IMR-90 (cell line): ENCODE data around the gene SLC26A3. TPM values are rescaled to one million over a fixed set of nuclear protein-coding genes. Genes with fewer than 3 reads are reported as not detected.

Experiments
- ATAC-seq: fragments of 200-7000 bp; cut with Tn5 transposase; 2 replicates; pipeline ENCODE4 v1.9.1; 2020; ENCODE audit warnings: low read depth, mild to moderate bottlenecking, moderate library complexity
- BruUV-seq: library from RNA; stranded (reverse); fragments of 400-500 nt; replicated peaks from 2 replicates; lab custom pipeline; 2021; lab: Mats Ljungman, UMichigan
- CTCF ChIA-PET: fragments of 300-600 bp; formaldehyde crosslinking; extraction: SDS; loops from one replicate; lab custom pipeline; 2021; ENCODE audit warnings: antibody characterized with exemption; lab: Yijun Ruan, JAX
- POLR2A ChIA-PET: fragments of 300-600 bp; sonication (Branson Sonifier 250); formaldehyde crosslinking; loops from one replicate; lab custom pipeline; 2022; ENCODE audit warnings: antibody characterized with exemption; ENCODE audit not compliant: unreplicated experiment; lab: Charles Lee
- DNase-seq: peaks from one replicate; pipeline ENCODE4 v3.0.0; 2013
- H2AFZ ChIP-seq: replicated peaks from 2 replicates; pipeline ENCODE3; 2013; ENCODE audit warnings: low read length, mild to moderate bottlenecking; ENCODE audit not compliant: poor library complexity
- H2AK5ac ChIP-seq: 2 replicates; pipeline ENCODE4 v1.6.1; 2013; ENCODE audit warnings: low read depth, low read length, inconsistent platforms
- H2AK9ac ChIP-seq: replicated peaks from 2 replicates; pipeline ENCODE3; 2013; ENCODE audit warnings: mild to moderate bottlenecking, low read depth, low read length, moderate library complexity; ENCODE audit not compliant: poor library complexity
- H2BK120ac ChIP-seq: 2 replicates; pipeline ENCODE4 v1.6.1; 2013; ENCODE audit warnings: low read depth, low read length, inconsistent platforms
- H2BK15ac ChIP-seq: 3 replicates; pipeline ENCODE4 v1.6.1; 2013; ENCODE audit warnings: low read depth, low read length, inconsistent platforms
- H2BK20ac ChIP-seq: 2 replicates; pipeline ENCODE4 v1.6.1; 2013; ENCODE audit warnings: low read depth, mild to moderate bottlenecking, inconsistent platforms, low read length, moderate library complexity
- H2BK5ac ChIP-seq: 2 replicates; pipeline ENCODE4 v1.6.1; 2013; ENCODE audit warnings: mild to moderate bottlenecking, low read depth, low read length, inconsistent platforms; ENCODE audit not compliant: poor library complexity, severe bottlenecking
- H3K14ac ChIP-seq: replicated peaks from 2 replicates; pipeline ENCODE4 v1.6.1; 2013; ENCODE audit warnings: low read depth, low read length, inconsistent platforms
- H3K18ac ChIP-seq: 2 replicates; pipeline ENCODE4 v1.6.1; 2013; ENCODE audit warnings: low read depth, low read length, control low read depth
- H3K23ac ChIP-seq: 2 replicates; pipeline ENCODE4 v1.6.1; 2013; ENCODE audit warnings: low read depth, low read length, inconsistent platforms
- H3K27ac ChIP-seq: 2 replicates; pipeline ENCODE4 v1.5.1; 2013; ENCODE audit warnings: mild to moderate bottlenecking, control low read depth, low read length; ENCODE audit not compliant: insufficient read depth
- H3K27me3 ChIP-seq: 2 replicates; pipeline ENCODE4 v1.6.1; 2013; ENCODE audit warnings: low read length; ENCODE audit not compliant: control insufficient read depth, insufficient read depth
- H3K36me3 ChIP-seq: 2 replicates; pipeline ENCODE4 v1.6.1; 2013; ENCODE audit warnings: low read length, mixed read lengths; ENCODE audit not compliant: control insufficient read depth, insufficient read depth
- H3K4ac ChIP-seq: 2 replicates; pipeline ENCODE4 v1.6.1; 2013; ENCODE audit warnings: low read depth, low read length, inconsistent platforms
- H3K4me1 ChIP-seq: 2 replicates; pipeline ENCODE4 v1.6.1; 2013; ENCODE audit warnings: low read length, mixed read lengths; ENCODE audit not compliant: control insufficient read depth, insufficient read depth
- H3K4me2 ChIP-seq: 2 replicates; pipeline ENCODE4 v1.6.1; 2013; ENCODE audit warnings: low read depth, mild to moderate bottlenecking, control low read depth, low read length, moderate library complexity
- H3K4me3 ChIP-seq: 2 replicates; pipeline ENCODE4 v1.5.1; 2013; ENCODE audit warnings: low read depth, mild to moderate bottlenecking, control low read depth, low read length, moderate library complexity; ENCODE audit not compliant: insufficient read depth
- H3K56ac ChIP-seq: 2 replicates; pipeline ENCODE4 v1.6.1; 2013; ENCODE audit warnings: low read length, inconsistent platforms; ENCODE audit not compliant: insufficient read depth; ENCODE audit errors: extremely low read depth
- H3K79me1 ChIP-seq, 2 experiments: 2 replicates each; pipeline ENCODE4 v1.6.1; 2013; ENCODE audit warnings: low read length in 2 of 2, inconsistent platforms in 1 of 2, low read depth in 1 of 2
- H3K9ac ChIP-seq: 2 replicates; pipeline ENCODE4 v1.6.1; 2013; ENCODE audit warnings: low read depth, low read length, control low read depth
- H3K9me1 ChIP-seq: 2 replicates; pipeline ENCODE4 v1.6.1; 2013; ENCODE audit warnings: low read length, inconsistent platforms; ENCODE audit not compliant: insufficient read depth
- H3K9me3 ChIP-seq: 2 replicates; pipeline ENCODE4 v1.6.1; 2013; ENCODE audit warnings: low read length; ENCODE audit not compliant: control insufficient read depth, insufficient read depth
- H4K20me1 ChIP-seq: 2 replicates; pipeline ENCODE4 v1.6.1; 2013; ENCODE audit warnings: low read length, inconsistent platforms; ENCODE audit not compliant: insufficient read depth
- H4K5ac ChIP-seq: 2 replicates; pipeline ENCODE4 v1.6.1; 2013; ENCODE audit warnings: mild to moderate bottlenecking, low read depth, low read length, control low read depth
- H4K8ac ChIP-seq, 2 experiments: 2 replicates each; pipeline ENCODE4 v1.6.1; 2013; ENCODE audit warnings: low read depth in 2 of 2, low read length in 2 of 2, control low read depth in 1 of 2, inconsistent platforms in 1 of 2
- H4K91ac ChIP-seq: 2 replicates; pipeline ENCODE4 v1.6.1; 2013; ENCODE audit warnings: low read depth, low read length, inconsistent platforms; ENCODE audit not compliant: insufficient read depth
- FOS ChIP-seq: fragments of 150-350 bp; IDR thresholded peaks from 2 replicates; pipeline ENCODE4 v1.6.1; 2016; ENCODE audit warnings: low read depth, low read length
- dilution Hi-C: fragments of 300-500 bp; cut with HindIII; formaldehyde crosslinking; loops from one replicate; pipeline ENCODE4 v1.14.3; 2018; ENCODE audit warnings: low sequenced_read_pairs; ENCODE audit not compliant: unreplicated experiment
- in situ Hi-C: fragments of 300-500 bp; cut with MboI; formaldehyde crosslinking; loops from 3 replicates; pipeline ENCODE4 v1.14.3; 2019; ENCODE audit warnings: low sequenced_read_pairs, inconsistent platforms, mixed read lengths
- intact Hi-C: fragments of 100-400 bp; cut with micrococcal nuclease; formaldehyde crosslinking; loops from 2 replicates; pipeline ENCODE4 v1.10.0; 2022
- polyA plus RNA-seq, 3 experiments: library from polyadenylated mRNA; depleted of rRNA; stranded (reverse); fragments of >200 nt; gene quantifications; 2 replicates each; pipeline ENCODE4 v1.2.3, GENCODE V29; 2012; ENCODE audit warnings: low replicate concordance in 1 of 3
- total RNA-seq: library from RNA; depleted of rRNA; stranded (reverse); fragments of >200 nt; gene quantifications from 2 replicates; pipeline ENCODE4 v1.2.3, GENCODE V29; 2012

The SLC26A3 gene
- total and polyA plus RNA-seq, 2 of the 4 experiments (the other 2 are of a cell fraction): not detected

- no peaks in the 10 kb centered on the region; the same call in 1 of the 2 replicates for H3K4me1 ChIP-seq
- ChIA-PET POLR2A (no interaction called here), CTCF (no interaction called here)
- no peaks in the 10 kb centered on the region for H3K79me1 ChIP-seq
- TF ChIP-seq FOS: no peak
- no peak overlapping the region for H4K5ac ChIP-seq
- H3K9me3 ChIP-seq: no peaks in the 10 kb centered on the region
- H3K27me3 ChIP-seq: peaks cover 4% of the 10 kb centered on the region
- H2AFZ ChIP-seq: no peak overlapping the region
- no peak overlapping the region for H3K56ac ChIP-seq
- H3K14ac ChIP-seq: no peak overlapping the region
- no peak overlapping the region for H2BK15ac ChIP-seq
- BruUV-seq: no TSS peak
- no peak overlapping the region for H4K8ac ChIP-seq
- H3K27ac ChIP-seq: no peak overlapping the region
- H3K9me1 ChIP-seq: no peaks in the 10 kb centered on the region
- no peak overlapping the region for H2AK5ac ChIP-seq
- H3K4me3 ChIP-seq: no peak overlapping the region
- H3K4ac ChIP-seq: no peak overlapping the region
- H2BK5ac ChIP-seq: no peak overlapping the region
- DNase-seq (peak; percentile 1), ATAC-seq (no peak)
- H2BK120ac ChIP-seq: no peak overlapping the region
- intact Hi-C loops (loop anchor here (5.0 kb wide), 2 partner anchors 146 to 526 kb away; partner anchors contain the start of gene BCAP29), dilution Hi-C loops (no loop called here), in situ Hi-C loops (loop anchor here (10.0 to 25.0 kb wide), 2 partner anchors 409 to 533 kb away; partner anchors contain the start of gene LAMB4)
- H3K36me3 ChIP-seq: no peaks in the 10 kb centered on the region
- no peaks in the 10 kb centered on the region for H4K20me1 ChIP-seq
- no peak overlapping the region for H2BK20ac ChIP-seq
- H3K18ac ChIP-seq: no peak overlapping the region
- H3K4me2 ChIP-seq: no peak overlapping the region
- no peak overlapping the region for H3K23ac ChIP-seq
- H4K91ac ChIP-seq: no peak overlapping the region
- H2AK9ac ChIP-seq: no peak overlapping the region
- no peak overlapping the region for H3K9ac ChIP-seq
Observed at GRCh38 chr7:107728276-107728675, 74.7 kb downstream of the SLC26A3 start.
